Nephron progenitor cell (in vitro differentiated cells): Measurements from ENCODE around the gene TEX29.

Source experiments
- DNase-seq: peaks from one replicate; pipeline ENCODE4 v3.0.0; 2021
- H3K27ac Mint-ChIP-seq: 2 replicates; pipeline ENCODE4 v1.8.0; 2021; ENCODE audit warnings: mild to moderate bottlenecking, moderate library complexity, mixed read lengths
- H3K27me3 Mint-ChIP-seq: 2 replicates; pipeline ENCODE4 v1.8.0; 2021; ENCODE audit warnings: mild to moderate bottlenecking, low read depth, mixed read lengths; ENCODE audit not compliant: poor library complexity
- H3K36me3 Mint-ChIP-seq: 2 replicates; pipeline ENCODE4 v1.8.0; 2021; ENCODE audit warnings: low read depth, mixed read lengths
- H3K4me1 Mint-ChIP-seq: 2 replicates; pipeline ENCODE4 v1.8.0; 2021; ENCODE audit warnings: mixed read lengths
- H3K4me3 Mint-ChIP-seq: 2 replicates; pipeline ENCODE4 v1.8.0; 2021; ENCODE audit warnings: mild to moderate bottlenecking, moderate library complexity, mixed read lengths
- H3K9me3 Mint-ChIP-seq: 2 replicates; pipeline ENCODE4 v1.8.0; 2021; ENCODE audit warnings: mild to moderate bottlenecking, moderate library complexity, mixed read lengths
- TF ChIP-seq, protein P1 (sequence below): fragments of 200-600 bp; sonication (generic); IDR thresholded peaks from 2 replicates; pipeline ENCODE4 v1.5.0; 2021; ENCODE audit warnings: antibody characterized with exemption

Gene TEX29

GRCh38 chr13:111383591-111384440 lies 63.4 kb downstream of the TEX29 start:
- no peak overlapping the region for H3K4me3 Mint-ChIP-seq
- H3K36me3 Mint-ChIP-seq, result no peaks in the 10 kb centered on the region
- no peak for DNase-seq
- TF ChIP-seq, protein P1, sequence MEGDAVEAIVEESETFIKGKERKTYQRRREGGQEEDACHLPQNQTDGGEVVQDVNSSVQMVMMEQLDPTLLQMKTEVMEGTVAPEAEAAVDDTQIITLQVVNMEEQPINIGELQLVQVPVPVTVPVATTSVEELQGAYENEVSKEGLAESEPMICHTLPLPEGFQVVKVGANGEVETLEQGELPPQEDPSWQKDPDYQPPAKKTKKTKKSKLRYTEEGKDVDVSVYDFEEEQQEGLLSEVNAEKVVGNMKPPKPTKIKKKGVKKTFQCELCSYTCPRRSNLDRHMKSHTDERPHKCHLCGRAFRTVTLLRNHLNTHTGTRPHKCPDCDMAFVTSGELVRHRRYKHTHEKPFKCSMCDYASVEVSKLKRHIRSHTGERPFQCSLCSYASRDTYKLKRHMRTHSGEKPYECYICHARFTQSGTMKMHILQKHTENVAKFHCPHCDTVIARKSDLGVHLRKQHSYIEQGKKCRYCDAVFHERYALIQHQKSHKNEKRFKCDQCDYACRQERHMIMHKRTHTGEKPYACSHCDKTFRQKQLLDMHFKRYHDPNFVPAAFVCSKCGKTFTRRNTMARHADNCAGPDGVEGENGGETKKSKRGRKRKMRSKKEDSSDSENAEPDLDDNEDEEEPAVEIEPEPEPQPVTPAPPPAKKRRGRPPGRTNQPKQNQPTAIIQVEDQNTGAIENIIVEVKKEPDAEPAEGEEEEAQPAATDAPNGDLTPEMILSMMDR, result no peak
- no peak overlapping the region for H3K27ac Mint-ChIP-seq
- H3K27me3 Mint-ChIP-seq, result peaks cover 3% of the 10 kb centered on the region
- no peaks in the 10 kb centered on the region for H3K4me1 Mint-ChIP-seq
- peaks cover 24% of the 10 kb centered on the region for H3K9me3 Mint-ChIP-seq

DNA sequence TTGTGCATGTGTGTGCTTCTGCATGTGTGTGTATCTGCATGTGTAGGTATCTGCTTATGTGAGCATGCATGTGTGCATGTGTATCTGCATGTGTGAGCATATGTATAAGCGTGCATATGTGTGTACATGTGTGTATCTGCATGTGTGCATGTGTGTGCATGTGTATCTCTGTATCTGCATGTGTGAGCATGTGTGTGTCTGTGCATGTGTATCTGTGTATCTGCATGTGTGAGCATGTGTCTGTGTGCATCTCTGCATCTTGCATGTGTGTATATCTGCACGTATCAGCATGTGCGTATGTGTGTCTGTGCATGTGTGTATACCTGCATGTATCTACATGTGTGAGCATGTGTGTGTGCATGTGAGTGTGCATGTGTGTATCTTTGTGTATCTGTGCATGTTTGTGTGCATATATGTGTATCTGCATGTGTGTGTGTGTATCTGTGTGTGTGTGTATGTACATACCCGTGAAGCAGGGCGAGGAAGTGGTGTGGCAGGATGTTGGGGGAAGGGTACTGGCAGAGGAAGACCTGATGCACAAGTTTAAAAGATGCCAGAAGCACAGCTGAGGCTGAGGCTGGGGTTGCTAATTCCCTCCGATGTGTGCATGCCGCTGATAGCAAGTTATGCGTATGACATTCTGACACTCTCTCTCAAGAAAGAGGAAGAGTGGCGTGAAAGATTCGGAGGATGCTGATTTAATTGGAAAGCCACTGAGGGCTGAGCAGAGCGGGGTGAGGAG lies 64.2 kb downstream of the TEX29 start:
- Mint-ChIP-seq H3K27me3 (peaks cover 3% of the 10 kb centered on the region), H3K36me3 (no peaks in the 10 kb centered on the region), H3K27ac (no peak overlapping the region), H3K9me3 (peaks cover 21% of the 10 kb centered on the region), H3K4me1 (no peaks in the 10 kb centered on the region), H3K4me3 (no peak overlapping the region)
- DNase-seq, result no peak
- TF ChIP-seq, protein P1, result no peak

GRCh38 chr13:111385183-111385857 lies 64.9 kb downstream of the TEX29 start:
- Mint-ChIP-seq H3K9me3 (peaks cover 14% of the 10 kb centered on the region), H3K36me3 (no peaks in the 10 kb centered on the region), H3K27ac (no peak overlapping the region), H3K27me3 (peaks cover 3% of the 10 kb centered on the region), H3K4me1 (no peaks in the 10 kb centered on the region), H3K4me3 (no peak overlapping the region)
- DNase-seq, result no peak
- TF ChIP-seq, protein P1, result no peak

- no peaks in the 10 kb centered on the region for H3K36me3 Mint-ChIP-seq
- DNase-seq, result no peak
- no peaks in the 10 kb centered on the region for H3K4me1 Mint-ChIP-seq
- no peaks in the 10 kb centered on the region for H3K9me3 Mint-ChIP-seq
- H3K27ac Mint-ChIP-seq, result no peak overlapping the region
- peaks cover 3% of the 10 kb centered on the region for H3K27me3 Mint-ChIP-seq
- TF ChIP-seq, protein P1, result no peak
- H3K4me3 Mint-ChIP-seq, result no peak overlapping the region
Measured at GRCh38 chr13:111387026-111387871, 66.8 kb downstream of the TEX29 start.

- Mint-ChIP-seq H3K9me3 (no peaks in the 10 kb centered on the region), H3K4me3 (no peak overlapping the region), H3K4me1 (peaks cover 2% of the 10 kb centered on the region), H3K36me3 (no peaks in the 10 kb centered on the region), H3K27ac (no peak overlapping the region), H3K27me3 (peaks cover 3% of the 10 kb centered on the region)
- TF ChIP-seq, protein P1, result no peak
- no peak for DNase-seq
Measured at GRCh38 chr13:111387945-111388600, 67.6 kb downstream of the TEX29 start.
